Ramos (cell line): ENCODE measurements around the gene ALMS1.
"Not testable (repeated sequence)": the region's sequence is repeated elsewhere in the genome, so short reads cannot be mapped to it uniquely, and the experiment has no call there.

Source experiments
- in situ Hi-C: fragments of 300-500 bp; cut with MboI; formaldehyde crosslinking; loops from one replicate; pipeline ENCODE4 v1.14.3; 2022; ENCODE audit warnings: low sequenced_read_pairs; ENCODE audit not compliant: unreplicated experiment

ALMS1 gene

DNA sequence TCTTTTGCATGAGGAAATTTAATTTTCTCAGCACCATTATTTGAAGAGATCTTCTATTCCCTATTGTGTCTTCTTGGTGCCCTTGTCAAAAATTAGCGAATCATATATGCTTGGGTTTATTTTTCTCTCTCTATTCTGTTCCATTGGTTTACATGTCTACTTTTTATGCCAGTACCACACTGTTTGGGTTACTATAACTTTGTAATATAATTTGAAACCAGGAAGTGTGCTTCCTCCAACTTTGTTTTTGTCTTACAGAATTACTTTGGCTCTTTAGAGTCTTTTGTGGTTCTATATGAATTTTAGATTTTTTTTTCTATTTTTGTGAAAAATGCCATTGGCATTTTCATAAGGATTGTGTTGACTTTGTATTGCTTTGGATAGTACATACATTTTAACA, 17.6 kb downstream of the ALMS1 start:
- in situ Hi-C loops: no loop called here

DNA sequence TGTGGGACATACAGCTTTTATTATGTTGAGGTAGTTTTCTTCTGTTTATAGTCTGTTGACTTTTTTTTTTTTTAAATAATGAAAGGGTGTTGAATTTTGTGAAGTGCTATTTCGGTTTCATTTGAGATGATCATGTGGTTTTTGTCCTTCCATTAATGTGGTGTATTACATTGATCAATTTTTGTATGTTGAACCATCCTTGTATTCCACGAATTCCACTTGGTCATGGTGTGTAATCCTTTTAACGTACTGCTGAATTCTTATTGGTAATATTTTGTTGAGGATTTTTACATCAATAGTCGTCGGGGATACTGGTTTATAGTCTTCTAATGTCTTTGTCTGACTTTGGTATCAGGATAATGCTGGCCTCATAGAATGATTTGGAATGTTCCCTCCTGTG, 18.8 kb downstream of the ALMS1 start:
- in situ Hi-C loops: no loop called here

GRCh38 chr2:73406996-73407395, 21.4 kb downstream of the ALMS1 start:
- in situ Hi-C loops: no loop called here

DNA sequence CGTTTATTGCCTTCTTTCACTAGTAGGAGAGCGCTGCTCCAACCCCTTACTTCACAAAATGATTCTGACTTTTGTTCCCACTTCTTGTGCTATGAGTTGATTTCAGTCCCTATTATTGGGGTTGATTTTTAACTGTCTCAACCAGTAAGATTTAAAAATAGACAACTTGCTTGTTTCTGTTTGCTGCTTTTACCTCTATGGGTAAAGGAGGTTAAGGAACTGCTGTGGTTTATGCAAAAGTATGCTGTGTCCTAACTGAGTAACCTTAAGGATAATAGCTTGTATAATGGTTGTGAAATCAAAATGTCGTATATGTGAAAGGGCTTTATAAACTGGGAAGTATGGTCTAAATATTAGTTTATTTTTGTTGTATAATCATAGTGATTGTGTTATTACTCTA, 22.6 kb downstream of the ALMS1 start:
- in situ Hi-C loops: no loop called here

GRCh38 chr2:73414696-73415095, 29.1 kb downstream of the ALMS1 start:
- in situ Hi-C loops: no loop called here

DNA sequence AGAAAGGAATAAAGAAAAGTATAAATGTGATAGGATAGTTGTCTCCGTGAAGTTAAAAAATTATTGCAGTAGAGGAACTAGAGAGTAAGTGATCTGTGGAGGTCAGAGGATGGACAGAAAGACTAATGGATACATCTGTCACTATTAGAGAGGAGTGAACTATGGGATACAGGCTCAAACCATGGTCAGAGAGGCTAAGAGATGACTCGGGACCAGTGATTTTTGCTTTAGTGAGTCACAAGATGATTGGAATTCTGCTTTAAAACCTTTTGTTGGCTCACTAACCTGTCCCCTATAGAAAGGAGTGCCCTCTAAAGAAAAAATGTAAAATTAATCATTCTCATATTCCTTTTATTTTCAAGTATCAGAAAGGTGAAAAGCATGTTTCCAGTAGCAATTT, 30.3 kb downstream of the ALMS1 start:
- in situ Hi-C loops: no loop called here

- in situ Hi-C loops: no loop called here
Measured at GRCh38 chr2:73418343-73418742, 32.7 kb downstream of the ALMS1 start.

- in situ Hi-C loops: no loop called here
Measured at GRCh38 chr2:73423913-73424312, 38.3 kb downstream of the ALMS1 start.

- in situ Hi-C loops: no loop called here
Measured at GRCh38 chr2:73426176-73426575, 40.5 kb downstream of the ALMS1 start.

GRCh38 chr2:73436019-73436418, 50.4 kb downstream of the ALMS1 start:
- in situ Hi-C loops: no loop called here

GRCh38 chr2:73444202-73444601, 58.6 kb downstream of the ALMS1 start:
- in situ Hi-C loops: no loop called here

GRCh38 chr2:73448856-73449255, 63.2 kb downstream of the ALMS1 start:
- in situ Hi-C loops: no loop called here

DNA sequence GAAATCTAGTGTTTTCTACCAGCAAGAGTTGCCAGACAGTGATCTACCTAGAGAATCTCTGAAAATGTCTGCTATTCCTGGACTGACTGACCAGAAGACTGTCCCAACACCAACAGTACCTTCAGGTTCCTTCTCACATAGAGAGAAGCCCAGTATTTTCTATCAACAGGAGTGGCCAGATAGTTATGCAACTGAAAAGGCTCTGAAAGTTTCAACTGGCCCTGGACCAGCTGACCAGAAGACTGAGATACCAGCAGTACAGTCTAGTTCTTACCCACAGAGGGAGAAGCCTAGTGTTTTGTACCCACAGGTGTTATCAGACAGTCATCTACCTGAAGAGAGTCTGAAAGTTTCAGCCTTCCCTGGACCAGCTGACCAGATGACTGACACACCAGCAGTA, 63.8 kb downstream of the ALMS1 start:
- in situ Hi-C loops: no loop called here

GRCh38 chr2:73451263-73451972, 65.8 kb downstream of the ALMS1 start:
- in situ Hi-C loops: no loop called here

- in situ Hi-C loops: no loop called here
Measured at GRCh38 chr2:73457982-73458381, 72.3 kb downstream of the ALMS1 start.

- in situ Hi-C loops: not testable (repeated sequence)
Measured at GRCh38 chr2:73462388-73462787, 76.8 kb downstream of the ALMS1 start.

GRCh38 chr2:73468376-73468775, 82.7 kb downstream of the ALMS1 start:
- in situ Hi-C loops: no loop called here

DNA sequence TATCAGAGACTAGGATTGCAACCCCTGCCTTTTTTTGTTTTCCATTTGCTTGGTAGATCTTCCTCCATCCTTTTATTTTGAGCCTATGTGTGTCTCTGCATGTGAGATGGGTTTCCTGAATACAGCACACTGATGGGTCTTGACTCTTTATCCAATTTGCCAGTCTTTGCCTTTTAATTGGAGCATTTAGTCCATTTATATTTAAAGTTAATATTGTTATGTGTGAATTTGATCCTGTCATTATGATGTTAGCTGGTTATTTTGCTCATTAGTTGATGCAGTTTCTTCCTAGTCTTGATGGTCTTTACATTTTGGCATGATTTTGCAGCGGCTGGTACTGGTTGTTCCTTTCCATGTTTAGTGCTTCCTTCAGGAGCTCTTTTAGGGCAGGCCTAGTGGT, 98.2 kb downstream of the ALMS1 start:
- in situ Hi-C loops: not testable (repeated sequence)

- in situ Hi-C loops: no loop called here
Measured at GRCh38 chr2:73487112-73487657, 101.5 kb downstream of the ALMS1 start.

GRCh38 chr2:73488079-73488478, 102.4 kb downstream of the ALMS1 start:
- in situ Hi-C loops: no loop called here

DNA sequence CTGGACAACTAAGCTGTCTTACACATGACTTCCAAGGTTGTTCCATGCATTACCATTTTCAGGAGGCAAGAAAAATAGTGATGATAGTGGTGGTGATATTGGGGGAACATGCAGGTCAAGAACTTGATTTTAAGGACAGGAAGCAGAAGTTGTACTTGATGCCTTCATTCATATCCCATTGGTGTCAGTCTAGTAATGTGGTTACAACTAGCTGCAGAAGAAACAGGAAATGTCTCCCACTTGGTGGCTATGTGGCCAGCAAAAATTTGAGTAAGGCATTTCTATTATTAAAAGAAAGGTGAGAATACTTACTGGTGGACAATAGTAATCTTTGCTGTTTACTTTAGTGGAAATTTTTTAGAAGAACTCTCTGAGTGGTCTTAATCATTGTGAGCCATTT, 103.4 kb downstream of the ALMS1 start:
- in situ Hi-C loops: no loop called here

- in situ Hi-C loops: no loop called here
Measured at GRCh38 chr2:73494031-73494430, 108.4 kb downstream of the ALMS1 start.
